ENCODE data around the gene SSTR1.
A peak's percentile ranks its signal among the peaks of the same experiment; 100 is the strongest.

SSTR1 gene

GRCh38 chr14:38201137-38201828 lies 6.4 kb upstream of the SSTR1 start:
- no peak for FAIRE-seq
- DNase-seq (ENCODE audit: insufficient read length, low spot score), result no peak

- FAIRE-seq (no peak), DNase-seq (ENCODE audit: insufficient read length, low spot score) (no peak)
Observed at GRCh38 chr14:38202444-38203191, 5.1 kb upstream of the SSTR1 start.

DNA sequence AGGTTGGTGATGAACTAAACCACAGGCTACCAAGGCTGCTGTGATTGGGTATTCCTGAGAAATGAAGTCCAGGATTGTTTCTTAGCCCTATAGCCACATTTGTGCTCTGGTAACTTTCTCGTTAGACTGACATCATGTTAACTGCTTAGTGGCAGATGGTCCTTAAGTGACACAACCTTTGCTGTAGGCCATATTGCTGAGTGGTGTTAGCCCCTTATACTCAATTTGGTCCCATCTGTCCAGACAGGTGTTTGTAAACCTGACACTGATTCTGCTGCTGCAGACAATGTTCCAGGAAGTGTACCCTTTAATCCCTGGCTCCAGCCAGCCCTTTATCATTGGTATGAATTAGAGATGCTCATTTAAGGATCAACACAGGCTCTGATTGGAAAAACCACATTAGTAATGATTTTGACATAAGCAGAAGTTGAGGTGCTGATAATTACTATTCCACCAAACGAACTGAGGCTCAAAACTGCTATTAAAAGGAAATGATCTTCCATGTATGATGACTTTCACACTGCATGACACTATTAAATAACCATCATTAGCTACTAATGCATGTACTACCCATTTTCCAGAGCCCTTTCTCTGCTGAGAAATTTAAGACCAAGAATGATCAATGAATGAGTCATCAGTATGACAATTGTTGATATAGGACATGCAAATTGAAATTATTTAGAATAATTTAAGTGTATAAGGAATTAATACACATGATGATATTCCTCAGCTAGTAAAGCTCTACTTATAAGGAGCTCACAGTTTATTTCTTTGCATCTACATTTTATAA lies 3.6 kb upstream of the SSTR1 start:
- no peak for FAIRE-seq

DNA sequence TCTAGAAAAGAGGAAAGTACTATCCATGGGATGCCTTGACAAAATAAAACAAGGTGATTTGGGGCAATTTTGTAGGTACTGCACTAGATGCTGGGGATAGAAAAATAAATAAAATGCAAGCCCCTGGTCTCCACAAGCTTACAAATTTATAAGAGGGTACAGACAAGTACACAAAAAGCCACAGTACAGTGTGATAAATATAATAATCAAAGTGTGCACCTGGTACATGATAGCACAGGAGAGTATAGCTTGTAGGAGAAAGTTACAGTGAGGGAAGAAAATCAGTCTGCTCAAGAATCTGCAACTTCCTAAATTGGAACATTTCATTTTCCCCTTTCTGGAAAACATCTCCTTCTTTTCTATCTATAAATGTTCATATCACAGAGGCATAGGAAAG lies 3.0 kb upstream of the SSTR1 start:
- DNase-seq (ENCODE audit: insufficient read length, low spot score) (no peak), FAIRE-seq (no peak)

More for the DNA sequence above, 3.6 kb upstream of the SSTR1 start:
- no peak for DNase-seq (ENCODE audit: insufficient read length, low spot score)

GRCh38 chr14:38205119-38205813 lies 2.4 kb upstream of the SSTR1 start:
- DNase-seq (ENCODE audit: insufficient read length, low spot score), result no peak
- FAIRE-seq, result no peak

- FAIRE-seq, result no peak
- no peak for DNase-seq (ENCODE audit: insufficient read length, low spot score)
Observed at GRCh38 chr14:38205949-38206665, 1.6 kb upstream of the SSTR1 start.

GRCh38 chr14:38206689-38207376 lies 871 bp upstream of the SSTR1 start:
- FAIRE-seq, result no peak
- no peak for DNase-seq (ENCODE audit: insufficient read length, low spot score)

- no peak for FAIRE-seq
- no peak for DNase-seq (ENCODE audit: insufficient read length, low spot score)
Observed at GRCh38 chr14:38207377-38207735, 348 bp upstream of the SSTR1 start.

GRCh38 chr14:38208618-38209562 lies 1.2 kb downstream of the SSTR1 start:
- peak; percentile 28 for DNase-seq (ENCODE audit: insufficient read length, low spot score)
- no peak for FAIRE-seq

GRCh38 chr14:38209572-38210557 lies 2.2 kb downstream of the SSTR1 start:
- DNase-seq (ENCODE audit: insufficient read length, low spot score), result no peak
- FAIRE-seq, result no peak

GRCh38 chr14:38210587-38211216 lies 3.0 kb downstream of the SSTR1 start:
- peak; percentile 45 for DNase-seq (ENCODE audit: insufficient read length, low spot score)

GRCh38 chr14:38211255-38211735 lies 3.6 kb downstream of the SSTR1 start:
- FAIRE-seq (no peak), DNase-seq (ENCODE audit: insufficient read length, low spot score) (no peak)

More at GRCh38 chr14:38210587-38211216, 3.0 kb downstream of the SSTR1 start:
- FAIRE-seq, result no peak

DNA sequence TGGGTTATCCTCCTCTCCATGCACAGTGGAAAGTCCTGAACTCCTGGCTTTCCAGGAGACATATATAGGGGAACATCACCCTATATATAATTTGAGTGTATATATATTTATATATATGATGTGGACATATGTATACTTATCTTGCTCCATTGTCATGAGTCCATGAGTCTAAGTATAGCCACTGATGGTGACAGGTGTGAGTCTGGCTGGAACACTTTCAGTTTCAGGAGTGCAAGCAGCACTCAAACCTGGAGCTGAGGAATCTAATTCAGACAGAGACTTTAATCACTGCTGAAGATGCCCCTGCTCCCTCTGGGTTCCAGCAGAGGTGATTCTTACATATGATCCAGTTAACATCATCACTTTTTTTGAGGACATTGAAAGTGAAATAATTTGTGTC lies 4.4 kb downstream of the SSTR1 start:
- DNase-seq (ENCODE audit: insufficient read length, low spot score) (no peak), FAIRE-seq (no peak)

DNA sequence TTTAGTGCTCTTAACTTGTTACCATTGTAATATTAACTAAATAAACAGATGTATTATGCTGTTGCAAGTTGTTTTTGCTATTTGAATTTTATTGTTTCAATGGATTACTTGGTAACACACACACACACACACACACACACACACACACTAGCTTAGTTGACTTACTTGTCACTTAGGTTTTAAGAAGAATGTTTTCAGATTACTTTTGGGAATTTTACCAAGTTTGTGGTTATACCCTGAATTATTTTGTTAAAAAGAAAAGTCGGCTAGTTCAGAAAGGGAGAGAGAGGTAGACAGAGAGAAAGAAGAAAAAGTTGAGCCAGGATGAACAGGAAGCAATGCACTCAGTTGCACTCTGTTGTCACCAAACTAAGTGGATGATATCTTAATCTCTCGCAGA lies 5.3 kb downstream of the SSTR1 start:
- no peak for FAIRE-seq
- no peak for DNase-seq (ENCODE audit: insufficient read length, low spot score)

DNA sequence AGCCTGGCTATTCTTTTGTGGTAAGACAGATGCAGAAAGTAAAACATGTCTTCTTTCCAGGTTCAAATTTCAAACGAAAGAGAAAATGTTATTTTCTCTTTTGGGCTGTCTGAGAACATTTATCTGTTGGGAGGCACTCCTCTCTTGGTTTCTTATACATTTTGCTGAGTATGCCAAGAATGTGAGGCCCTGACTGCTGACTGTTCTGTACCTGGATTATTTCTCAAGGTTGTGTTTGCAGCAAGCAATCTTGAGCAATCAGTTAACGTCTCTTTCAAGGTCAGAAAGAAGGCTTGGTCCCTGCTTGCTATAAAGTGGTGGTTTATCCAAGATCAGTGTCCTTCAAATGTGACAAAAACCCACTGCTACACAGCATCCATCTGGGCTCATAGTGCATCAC lies 9.8 kb downstream of the SSTR1 start:
- DNase-seq (ENCODE audit: insufficient read length, low spot score), result no peak

DNA sequence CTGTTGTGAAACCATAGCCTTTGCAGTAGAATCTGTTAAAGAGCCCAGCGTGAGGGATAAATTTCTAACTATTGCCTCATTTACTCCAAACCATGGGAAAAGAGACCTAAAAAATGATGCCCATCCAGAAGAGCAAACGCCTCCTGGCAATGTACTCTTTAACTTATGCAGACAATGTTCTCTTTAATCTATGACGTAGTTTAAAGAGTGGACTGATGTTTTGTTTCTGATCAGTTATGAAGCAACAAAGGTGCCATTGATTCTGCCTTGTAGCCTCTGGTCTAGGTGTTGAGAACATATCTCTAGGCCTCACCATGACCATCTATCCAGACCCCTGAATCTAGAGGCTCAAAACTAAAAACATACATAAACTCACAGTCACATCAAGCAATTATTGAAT lies 13.4 kb downstream of the SSTR1 start:
- FAIRE-seq, result no peak

More for the DNA sequence above, 9.8 kb downstream of the SSTR1 start:
- no peak for FAIRE-seq

DNA sequence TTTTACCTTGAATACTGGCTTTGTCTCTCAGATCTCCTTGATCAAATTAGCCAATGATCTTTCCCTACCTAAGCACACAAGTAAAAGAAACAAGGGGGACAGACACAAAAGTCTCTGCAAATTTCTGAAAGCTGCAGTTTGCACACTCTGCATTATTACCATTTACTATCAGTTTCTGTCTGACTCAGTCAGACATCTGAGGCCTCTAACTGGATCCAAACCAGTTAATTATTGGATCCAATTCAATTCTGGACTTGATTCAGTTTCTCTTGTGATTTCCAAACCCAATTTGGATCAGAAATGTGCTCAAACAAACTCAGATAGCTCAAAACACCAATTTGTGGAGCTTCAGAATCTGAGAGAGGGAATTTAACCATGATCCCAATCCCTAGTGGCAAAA lies 16.6 kb downstream of the SSTR1 start:
- DNase-seq (ENCODE audit: insufficient read length, low spot score) (no peak), FAIRE-seq (no peak)

More for the DNA sequence above, 13.4 kb downstream of the SSTR1 start:
- no peak for DNase-seq (ENCODE audit: insufficient read length, low spot score)
